ENCODE results near the gene EIF4B. TPM values are rescaled to one million over a fixed set of nuclear protein-coding genes. Genes with fewer than 3 reads are reported as not detected.

Gene EIF4B
- total RNA-seq, 2 donors from 2014 or later: 398 to 455 TPM

GRCh38 chr12:53036802-53037201 lies 30.5 kb downstream of the EIF4B start:
- no peak overlapping the region for H3K4me3 ChIP-seq
- peaks cover 43% of the 10 kb centered on the region for H3K36me3 ChIP-seq
- TF ChIP-seq CTCF (IDR thresholded peaks at IDR 0.05): no peak
- H3K4me1 ChIP-seq: no peaks in the 10 kb centered on the region
- intact Hi-C loops (cut with DNase I): no loop called here
- H3K9ac ChIP-seq (ENCODE audit: low read depth in 2 of 2, low read length in 2 of 2): no peak overlapping the region
- DNase-seq: no peak
- H3K9me3 ChIP-seq: no peaks in the 10 kb centered on the region
- no peak overlapping the region for H3K27ac ChIP-seq
- H3K27me3 ChIP-seq: no peaks in the 10 kb centered on the region

- Histone ChIP-seq H3K27ac (no peak overlapping the region), H3K9me3 (no peaks in the 10 kb centered on the region), H3K36me3 (peaks cover 29% of the 10 kb centered on the region), H3K4me3 (no peak overlapping the region), H3K9ac (ENCODE audit: low read depth in 2 of 2, low read length in 2 of 2) (no peak overlapping the region), H3K27me3 (no peaks in the 10 kb centered on the region), H3K4me1 (no peaks in the 10 kb centered on the region)
- intact Hi-C loops (cut with DNase I): no loop called here
- no peak for TF ChIP-seq CTCF (IDR thresholded peaks at IDR 0.05)
- no peak for DNase-seq
Observed at GRCh38 chr12:53039851-53040250, 33.6 kb downstream of the EIF4B start.

- Histone ChIP-seq H3K36me3 (peaks cover 11% of the 10 kb centered on the region), H3K4me3 (no peak overlapping the region), H3K9me3 (no peaks in the 10 kb centered on the region), H3K27ac (no peak overlapping the region), H3K9ac (ENCODE audit: low read depth in 2 of 2, low read length in 2 of 2) (no peak overlapping the region), H3K4me1 (no peaks in the 10 kb centered on the region), H3K27me3 (no peaks in the 10 kb centered on the region)
- intact Hi-C loops (cut with DNase I): no loop called here
- no peak for TF ChIP-seq CTCF (IDR thresholded peaks at IDR 0.05)
- DNase-seq: no peak
Observed at GRCh38 chr12:53042607-53043454, 36.6 kb downstream of the EIF4B start.

GRCh38 chr12:53044052-53044581 lies 37.9 kb downstream of the EIF4B start:
- Histone ChIP-seq H3K27me3 (no peaks in the 10 kb centered on the region), H3K9ac (ENCODE audit: low read depth in 2 of 2, low read length in 2 of 2) (no peak overlapping the region), H3K36me3 (peaks cover 4% of the 10 kb centered on the region), H3K27ac (peak overlapping the region; percentile 12), H3K4me1 (peaks cover 12% of the 10 kb centered on the region), H3K9me3 (no peaks in the 10 kb centered on the region), H3K4me3 (no peak overlapping the region)
- no peak for TF ChIP-seq CTCF (IDR thresholded peaks at IDR 0.05)
- DNase-seq: peak; percentile 49
- intact Hi-C loops (cut with DNase I): no loop called here

GRCh38 chr12:53044896-53045695 lies 38.8 kb downstream of the EIF4B start:
- Histone ChIP-seq H3K27ac (peak overlapping the region; percentile 12), H3K4me3 (no peak overlapping the region), H3K9ac (ENCODE audit: low read depth in 2 of 2, low read length in 2 of 2) (no peak overlapping the region), H3K27me3 (no peaks in the 10 kb centered on the region), H3K9me3 (no peaks in the 10 kb centered on the region), H3K36me3 (no peaks in the 10 kb centered on the region), H3K4me1 (peaks cover 14% of the 10 kb centered on the region)
- no peak for DNase-seq
- intact Hi-C loops (cut with DNase I): no loop called here
- no peak for TF ChIP-seq CTCF (IDR thresholded peaks at IDR 0.05)

All from colonic mucosa (tissue), 4 donors.